NT2/D1 (cell line): ENCODE results near the gene ZNF253.
A peak's percentile ranks its signal among the peaks of the same experiment; 100 is the strongest.
"Not testable (repeated sequence)": the region's sequence is repeated elsewhere in the genome, so short reads cannot be mapped to it uniquely, and the experiment has no call there.

Experiments
- DNase-seq: peaks from one replicate; pipeline ENCODE4 v3.0.0-alpha.2; 2011; ENCODE audit warnings: low read depth, low spot score
- H3K27me3 ChIP-seq: 2 replicates; pipeline ENCODE4 v1.6.0; 2011; ENCODE audit warnings: mild to moderate bottlenecking; ENCODE audit not compliant: insufficient read length, insufficient read depth
- H3K36me3 ChIP-seq: 2 replicates; pipeline ENCODE4 v1.6.1; 2011; ENCODE audit warnings: mild to moderate bottlenecking, low read length, mixed read lengths; ENCODE audit not compliant: insufficient read depth, insufficient read length
- H3K4me1 ChIP-seq: 2 replicates; pipeline ENCODE4 v1.5.1; 2011; ENCODE audit not compliant: insufficient read depth, insufficient read length
- H3K4me3 ChIP-seq: 2 replicates; pipeline ENCODE4 v1.5.1; 2011; ENCODE audit warnings: low read depth; ENCODE audit not compliant: insufficient read length
- H3K9ac ChIP-seq: 2 replicates; pipeline ENCODE4 v1.6.0; 2011; ENCODE audit warnings: low read depth; ENCODE audit not compliant: insufficient read length
- H3K9me3 ChIP-seq: 2 replicates; pipeline ENCODE4 v1.5.1; 2011; ENCODE audit warnings: mild to moderate bottlenecking, low read length; ENCODE audit not compliant: insufficient read depth
- SUZ12 ChIP-seq: IDR thresholded peaks from 2 replicates; pipeline ENCODE4 v1.6.1; 2011; ENCODE audit not compliant: insufficient read length, insufficient read depth; ENCODE audit errors: extremely low read depth
- YY1 ChIP-seq: IDR thresholded peaks from 2 replicates; pipeline ENCODE4 v1.6.1; 2011; ENCODE audit not compliant: insufficient read length, insufficient read depth
- ZNF274 ChIP-seq: IDR thresholded peaks from 2 replicates; pipeline ENCODE4 v1.6.1; 2011; ENCODE audit warnings: mild to moderate bottlenecking, low read depth, low read length

ZNF253 gene

GRCh38 chr19:19866611-19867248 lies 1.0 kb downstream of the ZNF253 start:
- Histone ChIP-seq H3K27me3 (no peaks in the 10 kb centered on the region), H3K9me3 (no peaks in the 10 kb centered on the region), H3K36me3 (peaks cover 18% of the 10 kb centered on the region), H3K4me3 (peak overlapping the region; percentile 87), H3K4me1 (no peaks in the 10 kb centered on the region), H3K9ac (peak overlapping the region; percentile 96)
- peak; percentile 66 for DNase-seq
- TF ChIP-seq ZNF274 = no peak
- no peak for TF ChIP-seq SUZ12
- no peak for TF ChIP-seq YY1

GRCh38 chr19:19870086-19870485 lies 4.4 kb downstream of the ZNF253 start:
- DNase-seq, H3K4me1 ChIP-seq, H3K9ac ChIP-seq, H3K9me3 ChIP-seq, H3K27me3 ChIP-seq, H3K4me3 ChIP-seq: not testable (repeated sequence)
- peaks cover 39% of the 10 kb centered on the region for H3K36me3 ChIP-seq

GRCh38 chr19:19871932-19872331 lies 6.2 kb downstream of the ZNF253 start:
- Histone ChIP-seq H3K4me1 (no peaks in the 10 kb centered on the region), H3K9ac (no peak overlapping the region), H3K36me3 (peaks cover 44% of the 10 kb centered on the region), H3K4me3 (no peak overlapping the region), H3K27me3 (no peaks in the 10 kb centered on the region), H3K9me3 (no peaks in the 10 kb centered on the region)
- DNase-seq = no peak
- TF ChIP-seq ZNF274 (no peak), YY1 (no peak), SUZ12 (no peak)

- no peaks in the 10 kb centered on the region for H3K4me1 ChIP-seq
- no peaks in the 10 kb centered on the region for H3K27me3 ChIP-seq
- no peak for DNase-seq
- H3K4me3 ChIP-seq = no peak overlapping the region
- H3K36me3 ChIP-seq = peaks cover 46% of the 10 kb centered on the region
- no peaks in the 10 kb centered on the region for H3K9me3 ChIP-seq
- TF ChIP-seq ZNF274 = no peak
- no peak for TF ChIP-seq SUZ12
- TF ChIP-seq YY1 = no peak
- H3K9ac ChIP-seq = no peak overlapping the region
These were observed 7.7 kb downstream of the ZNF253 start for GRCh38 chr19:19873381-19873780.

- no peak for DNase-seq
- TF ChIP-seq YY1 = no peak
- TF ChIP-seq SUZ12 = no peak
- no peak for TF ChIP-seq ZNF274
- H3K27me3 ChIP-seq = no peaks in the 10 kb centered on the region
- no peaks in the 10 kb centered on the region for H3K4me1 ChIP-seq
- no peaks in the 10 kb centered on the region for H3K9me3 ChIP-seq
- peaks cover 65% of the 10 kb centered on the region for H3K36me3 ChIP-seq
- H3K4me3 ChIP-seq = no peak overlapping the region
- no peak overlapping the region for H3K9ac ChIP-seq
These were observed 12.0 kb downstream of the ZNF253 start for GRCh38 chr19:19877724-19878123.

GRCh38 chr19:19884583-19884982 lies 18.9 kb downstream of the ZNF253 start:
- Histone ChIP-seq H3K27me3 (no peaks in the 10 kb centered on the region), H3K4me3 (no peak overlapping the region), H3K36me3 (peaks cover 76% of the 10 kb centered on the region), H3K9me3 (peaks cover 57% of the 10 kb centered on the region), H3K4me1 (no peaks in the 10 kb centered on the region), H3K9ac (no peak overlapping the region)
- TF ChIP-seq SUZ12 (no peak), ZNF274 (no peak), YY1 (no peak)
- no peak for DNase-seq

- not testable (repeated sequence) for H3K4me1 ChIP-seq, H3K4me3 ChIP-seq, H3K27me3 ChIP-seq, DNase-seq, H3K9ac ChIP-seq
- peak; percentile 82 for TF ChIP-seq ZNF274
- peaks cover 47% of the 10 kb centered on the region for H3K36me3 ChIP-seq
- H3K9me3 ChIP-seq = peaks cover 87% of the 10 kb centered on the region
These were observed 26.6 kb downstream of the ZNF253 start for GRCh38 chr19:19892055-19892941.
